Adrenal gland (tissue), 12 donors: Measurements from ENCODE around the gene HPF1. TPM values are rescaled to one million over a fixed set of nuclear protein-coding genes. Genes with fewer than 3 reads are reported as not detected.

ENCODE experiments used
- DNase-seq, 7 donors: peaks; one replicate each; pipeline ENCODE4 v3.0.0-alpha.2; 2019 to 2020
- H3K27ac ChIP-seq, 5 donors: fragments of 200-600 bp; sonication (generic) in 4 of 5; 1 replicate in 3 of 5; 2 replicates in 2 of 5; pipeline versions ENCODE4 v1.5.1 to v1.8.0; 2016 to 2020; ENCODE audit warnings: mild to moderate bottlenecking in 1 of 5
- H3K27me3 ChIP-seq: fragments of 200-600 bp; 2 replicates; pipeline ENCODE4 v1.8.0; 2021
- H3K36me3 ChIP-seq, 2 donors: fragments of 200-600 bp; replicated peaks in 1 of 2; 1 replicate in 1 of 2; 2 replicates in 1 of 2; pipeline versions ENCODE4 v1.5.1 to v1.8.0; 2018 to 2022
- H3K4me1 ChIP-seq, 2 donors: fragments of 200-600 bp; replicated peaks in 1 of 2; 1 replicate in 1 of 2; 2 replicates in 1 of 2; pipeline versions ENCODE4 v1.5.1 to v1.8.0; 2018 to 2021
- H3K4me3 ChIP-seq, 4 donors: fragments of 200-600 bp; sonication (generic) in 3 of 4; one replicate each; pipeline ENCODE4 v1.5.1; 2016 to 2018
- H3K9me3 ChIP-seq, 3 donors: fragments of 200-600 bp; sonication (generic) in 1 of 3; replicated peaks in 1 of 3; 1 replicate in 2 of 3; 2 replicates in 1 of 3; pipeline versions ENCODE4 v1.5.1 to v1.8.0; 2016 to 2021
- POLR2A ChIP-seq, 2 donors: fragments of 450-650 bp; IDR thresholded peaks; one replicate each; pipeline ENCODE4 v1.6.1; 2017; ENCODE audit warnings: antibody characterized with exemption in 2 of 2, mild to moderate bottlenecking in 2 of 2, moderate library complexity in 1 of 2
- WGBS, 4 donors: extraction: QIAGEN DNeasy Blood & Tissue Kit in 2 of 4; methylation state at CpG; one replicate each; pipeline versions ENCODE4 v1.1.5 to v1.1.7; 2013 to 2017; 5-methylcytosine and 5-hydroxymethylcytosine counted together
- intact Hi-C, 2 donors: fragments of 100-400 bp; cut with DNase I; formaldehyde crosslinking; loops; one replicate each; pipeline versions ENCODE4 v1.14.1 to v1.15.0; 2022 to 2023
- polyA plus RNA-seq, 3 donors: library from polyadenylated mRNA; stranded (reverse); fragments of 200-250 nt in 2 of 3; fragments of 350-450 nt in 1 of 3; fragmentation: Illumina TruSeq in 1 of 3; extraction: RNeasy Lipid Tissue Mini Kit (QIAGEN cat#74804) in 1 of 3; gene quantifications; one replicate each; pipeline ENCODE4 v1.2.3, GENCODE V29; 2013 to 2014
- total RNA-seq, 9 donors: library from RNA; depleted of rRNA in 4 of 9; stranded (reverse); fragments of >200 nt in 4 of 9; fragments of 120-200 nt in 1 of 9; fragmentation: NEBNext Ultra II Directional in 1 of 9; extraction: Animal tissue kit (Norgen Biotek cat#: 25700) in 1 of 9; gene quantifications; one replicate each; pipeline versions ENCODE4 v1.1.0 to v1.2.4, GENCODE V29; 2013 to 2023
- TF ChIP-seq, protein P1 (sequence below), 6 experiments: fragments of 450-650 bp in 4 of 6; fragments of 200-600 bp in 2 of 6; sonication (generic) in 1 of 6; IDR thresholded peaks; 1 replicate in 5 of 6; 2 replicates in 1 of 6; pipeline versions ENCODE4 v1.5.1 to v1.8.0; 2016 to 2021; ENCODE audit warnings: antibody characterized with exemption in 6 of 6, mild to moderate bottlenecking in 2 of 6, moderate library complexity in 1 of 6
- donor health status: healthy with polysubstance abuse.
- donor health status: Bipolar disorder and iron deficiency.
- donor health status: DM: yes; HTN: yes; CAD: no.
- donor health status: DM: no; HTN: no; CAD: no.
- donor health status: DM: no; HTN: no; CAD: no.
- donor health status: DM: yes; HTN: yes; CAD: no.

Gene HPF1
- total and polyA plus RNA-seq, 12 donors = 20.5 to 71.2 (median 28.4) TPM

DNA sequence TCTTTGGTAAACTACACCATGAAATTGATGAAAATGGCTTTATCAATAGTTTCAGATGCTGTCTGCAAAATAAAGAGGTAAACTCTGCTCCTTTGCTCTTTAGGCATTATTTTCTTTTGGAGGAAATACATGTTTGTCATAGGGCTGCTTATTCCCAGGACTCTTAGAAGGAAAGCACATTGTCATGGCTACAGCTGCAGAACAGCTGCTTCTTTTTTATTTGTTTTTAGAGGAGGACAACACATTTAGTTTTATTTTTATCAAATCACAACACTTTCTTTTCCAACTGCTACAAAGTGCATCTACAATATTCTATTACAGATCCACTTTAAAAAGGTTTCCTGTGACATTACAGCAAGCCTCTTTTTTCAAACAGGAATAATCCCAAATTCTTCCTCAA is 12.7 kb upstream of the HPF1 start:
- intact Hi-C loops = no loop called here
- Histone ChIP-seq H3K4me3 (no peak overlapping the region), H3K27ac (no peak overlapping the region), H3K4me1 (peaks cover 0 to 7% of the 10 kb centered on the region in 2 donors), H3K27me3 (peaks cover 9% of the 10 kb centered on the region), H3K9me3 (no peaks in the 10 kb centered on the region), H3K36me3 (no peaks in the 10 kb centered on the region)
- TF ChIP-seq POLR2A (IDR thresholded peaks at IDR 0.05) = no peak
- TF ChIP-seq, protein P1, sequence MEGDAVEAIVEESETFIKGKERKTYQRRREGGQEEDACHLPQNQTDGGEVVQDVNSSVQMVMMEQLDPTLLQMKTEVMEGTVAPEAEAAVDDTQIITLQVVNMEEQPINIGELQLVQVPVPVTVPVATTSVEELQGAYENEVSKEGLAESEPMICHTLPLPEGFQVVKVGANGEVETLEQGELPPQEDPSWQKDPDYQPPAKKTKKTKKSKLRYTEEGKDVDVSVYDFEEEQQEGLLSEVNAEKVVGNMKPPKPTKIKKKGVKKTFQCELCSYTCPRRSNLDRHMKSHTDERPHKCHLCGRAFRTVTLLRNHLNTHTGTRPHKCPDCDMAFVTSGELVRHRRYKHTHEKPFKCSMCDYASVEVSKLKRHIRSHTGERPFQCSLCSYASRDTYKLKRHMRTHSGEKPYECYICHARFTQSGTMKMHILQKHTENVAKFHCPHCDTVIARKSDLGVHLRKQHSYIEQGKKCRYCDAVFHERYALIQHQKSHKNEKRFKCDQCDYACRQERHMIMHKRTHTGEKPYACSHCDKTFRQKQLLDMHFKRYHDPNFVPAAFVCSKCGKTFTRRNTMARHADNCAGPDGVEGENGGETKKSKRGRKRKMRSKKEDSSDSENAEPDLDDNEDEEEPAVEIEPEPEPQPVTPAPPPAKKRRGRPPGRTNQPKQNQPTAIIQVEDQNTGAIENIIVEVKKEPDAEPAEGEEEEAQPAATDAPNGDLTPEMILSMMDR (IDR thresholded peaks at IDR 0.05) = no peak
- DNase-seq = no peak

DNA sequence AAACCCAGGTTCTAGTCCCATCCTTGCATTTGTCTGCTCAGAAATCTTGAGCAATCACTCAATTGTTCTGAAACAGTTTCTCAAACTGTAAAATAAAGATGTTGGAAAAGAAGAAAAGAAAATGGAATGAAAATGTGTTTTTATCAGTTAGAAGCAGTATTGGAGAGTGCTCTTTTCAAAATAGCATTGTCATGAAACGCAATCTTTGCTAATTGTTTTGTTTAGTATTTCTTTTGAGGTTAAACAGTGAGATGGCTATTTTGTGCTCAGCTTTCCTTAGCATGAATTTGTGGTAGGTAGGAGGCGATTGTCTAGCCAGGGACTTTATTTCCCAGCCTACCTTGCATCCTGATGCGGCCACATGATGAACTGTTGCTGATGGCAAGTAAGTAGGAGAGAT is 10.6 kb upstream of the HPF1 start:
- no peak for DNase-seq
- H3K36me3 ChIP-seq = no peaks in the 10 kb centered on the region
- intact Hi-C loops = no loop called here
- WGBS, 4 donors = 72 to 88% (median 81%) methylated on average over 3 of the region's 3 CpGs
- TF ChIP-seq POLR2A (IDR thresholded peaks at IDR 0.05) = no peak
- TF ChIP-seq, protein P1 (IDR thresholded peaks at IDR 0.05) = no peak
- H3K4me1 ChIP-seq = no peaks in the 10 kb centered on the region
- no peak overlapping the region for H3K4me3 ChIP-seq
- no peaks in the 10 kb centered on the region for H3K27me3 ChIP-seq
- no peaks in the 10 kb centered on the region for H3K9me3 ChIP-seq
- no peak overlapping the region for H3K27ac ChIP-seq

DNA sequence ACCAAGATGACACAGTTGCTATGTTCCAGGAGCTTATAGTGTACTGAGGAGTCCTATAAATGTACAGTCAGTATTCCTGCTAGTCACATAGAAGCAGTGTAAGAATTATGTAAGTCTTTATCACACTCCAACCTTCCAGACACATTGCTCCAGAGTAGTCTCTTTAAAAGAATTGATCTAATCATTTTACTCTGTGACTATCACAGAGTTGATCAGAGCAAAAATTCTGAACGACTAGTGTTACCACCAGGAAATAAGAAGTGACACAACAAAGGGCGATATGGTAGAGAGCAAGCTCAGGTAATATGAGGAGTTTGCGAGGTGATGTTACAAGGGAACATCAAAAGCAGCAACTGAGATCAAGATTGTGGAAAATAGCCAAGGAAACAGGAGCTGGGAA is 9.0 kb upstream of the HPF1 start:
- Histone ChIP-seq H3K36me3 (no peaks in the 10 kb centered on the region), H3K27ac (no peak overlapping the region), H3K9me3 (no peaks in the 10 kb centered on the region), H3K27me3 (no peaks in the 10 kb centered on the region), H3K4me3 (no peak overlapping the region), H3K4me1 (no peaks in the 10 kb centered on the region)
- no peak for DNase-seq
- TF ChIP-seq POLR2A (IDR thresholded peaks at IDR 0.05) = no peak
- TF ChIP-seq, protein P1 (IDR thresholded peaks at IDR 0.05) = no peak
- intact Hi-C loops = no loop called here
- 76 to 84% (median 80%) methylated on average over 3 of the region's 3 CpGs for WGBS, 4 donors

DNA sequence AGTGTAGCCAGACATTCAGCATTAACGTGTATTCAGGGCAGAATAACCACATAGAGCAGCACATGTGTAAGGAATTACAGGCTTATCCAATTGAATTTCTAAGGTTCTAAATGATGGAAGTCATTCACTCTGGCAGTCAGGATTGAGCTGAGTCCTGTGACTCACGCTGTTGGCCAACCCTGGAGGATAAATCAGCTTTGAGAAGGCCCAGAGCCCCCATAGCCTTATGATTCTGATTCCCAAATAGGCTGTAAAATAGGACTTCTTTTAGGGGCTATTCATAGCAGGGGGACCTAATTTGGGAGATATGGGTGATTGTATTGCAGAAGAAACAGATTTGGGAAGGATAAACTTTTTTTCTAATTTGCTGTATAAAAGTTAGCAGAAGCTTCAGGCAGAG is 8.1 kb upstream of the HPF1 start:
- WGBS, 4 donors = 66 to 86% (median 71%) methylated on average over 2 of the region's 2 CpGs
- H3K4me3 ChIP-seq = no peak overlapping the region
- intact Hi-C loops = no loop called here
- no peaks in the 10 kb centered on the region for H3K4me1 ChIP-seq
- no peaks in the 10 kb centered on the region for H3K36me3 ChIP-seq
- no peak overlapping the region for H3K27ac ChIP-seq
- H3K9me3 ChIP-seq = no peaks in the 10 kb centered on the region
- TF ChIP-seq POLR2A (IDR thresholded peaks at IDR 0.05) = no peak
- H3K27me3 ChIP-seq = no peaks in the 10 kb centered on the region
- no peak for DNase-seq

DNA sequence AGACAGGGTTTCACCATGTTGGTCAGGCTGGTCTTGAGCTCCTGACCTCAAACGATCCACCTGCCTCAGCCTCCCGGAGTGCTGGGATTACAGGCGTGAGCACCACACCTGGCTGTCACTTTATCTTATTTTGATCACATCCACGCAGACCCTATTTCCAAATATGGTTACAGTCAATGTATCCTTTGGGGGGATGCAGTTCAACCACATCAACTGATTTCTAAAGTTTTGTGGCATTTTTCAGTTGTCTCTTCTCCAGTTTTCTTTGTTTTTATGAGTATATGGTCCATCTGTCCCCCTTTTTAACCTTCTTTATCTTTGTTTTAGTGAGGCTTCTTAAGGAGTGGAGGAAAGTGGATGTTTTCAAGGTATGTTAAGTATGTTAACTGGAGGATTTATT is 4.1 kb upstream of the HPF1 start:
- DNase-seq = no peak
- WGBS, 4 donors = 61 to 64% (median 64%) methylated on average over 4 of the region's 4 CpGs
- intact Hi-C loops = no loop called here
- Histone ChIP-seq H3K27ac (no peak overlapping the region), H3K4me3 (no peak overlapping the region), H3K4me1 (peaks cover 5 to 8% of the 10 kb centered on the region in 2 donors), H3K27me3 (no peaks in the 10 kb centered on the region), H3K9me3 (no peaks in the 10 kb centered on the region), H3K36me3 (no peaks in the 10 kb centered on the region)
- TF ChIP-seq, protein P1 (IDR thresholded peaks at IDR 0.05) = no peak
- no peak for TF ChIP-seq POLR2A (IDR thresholded peaks at IDR 0.05)
